ENCODE results near the gene NFKB2.

Gene NFKB2

DNA sequence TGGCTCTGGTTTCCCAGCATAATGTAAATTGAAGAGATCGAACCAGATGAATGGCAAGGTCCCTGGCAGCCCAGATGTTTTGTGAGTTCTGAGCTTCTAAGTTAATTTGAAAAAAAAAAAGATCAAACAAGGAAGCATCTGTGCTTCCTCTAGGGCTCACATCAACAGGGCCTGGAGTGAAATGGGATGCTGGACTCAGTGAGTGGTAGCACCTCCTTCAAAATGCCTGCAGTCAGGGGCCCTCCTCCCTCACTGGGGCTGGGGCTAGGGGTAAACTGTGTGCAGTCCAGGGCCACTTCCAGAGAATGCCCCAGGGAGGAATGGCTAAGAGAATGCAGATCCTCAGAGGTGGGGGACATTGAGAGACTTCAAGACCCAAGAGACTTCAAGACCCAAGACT, 42.9 kb downstream of the NFKB2 start:
- DNase-seq (ENCODE audit: low read depth, low spot score) = no peak
- no peak overlapping the region for H3K27ac ChIP-seq

DNA sequence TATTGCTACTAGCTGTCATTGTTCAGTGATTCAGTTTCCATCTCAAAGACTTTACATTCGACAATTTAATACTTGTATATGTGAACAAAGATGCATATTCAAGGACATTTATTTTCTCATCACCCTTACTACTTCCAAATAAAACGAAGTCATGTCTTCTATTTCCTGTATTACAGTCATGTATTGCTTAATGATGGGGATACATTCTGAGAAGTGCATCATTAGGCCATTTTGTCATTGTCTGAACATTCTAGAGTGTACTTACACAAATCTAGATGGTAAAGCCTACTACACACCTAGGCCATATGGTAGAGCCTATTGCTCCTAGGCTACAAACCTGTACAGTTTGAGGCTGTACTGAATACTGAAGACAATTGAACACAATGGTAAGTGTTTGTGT, 49.3 kb downstream of the NFKB2 start:
- DNase-seq (ENCODE audit: low read depth, low spot score) = no peak
- no peak overlapping the region for H3K27ac ChIP-seq

DNA sequence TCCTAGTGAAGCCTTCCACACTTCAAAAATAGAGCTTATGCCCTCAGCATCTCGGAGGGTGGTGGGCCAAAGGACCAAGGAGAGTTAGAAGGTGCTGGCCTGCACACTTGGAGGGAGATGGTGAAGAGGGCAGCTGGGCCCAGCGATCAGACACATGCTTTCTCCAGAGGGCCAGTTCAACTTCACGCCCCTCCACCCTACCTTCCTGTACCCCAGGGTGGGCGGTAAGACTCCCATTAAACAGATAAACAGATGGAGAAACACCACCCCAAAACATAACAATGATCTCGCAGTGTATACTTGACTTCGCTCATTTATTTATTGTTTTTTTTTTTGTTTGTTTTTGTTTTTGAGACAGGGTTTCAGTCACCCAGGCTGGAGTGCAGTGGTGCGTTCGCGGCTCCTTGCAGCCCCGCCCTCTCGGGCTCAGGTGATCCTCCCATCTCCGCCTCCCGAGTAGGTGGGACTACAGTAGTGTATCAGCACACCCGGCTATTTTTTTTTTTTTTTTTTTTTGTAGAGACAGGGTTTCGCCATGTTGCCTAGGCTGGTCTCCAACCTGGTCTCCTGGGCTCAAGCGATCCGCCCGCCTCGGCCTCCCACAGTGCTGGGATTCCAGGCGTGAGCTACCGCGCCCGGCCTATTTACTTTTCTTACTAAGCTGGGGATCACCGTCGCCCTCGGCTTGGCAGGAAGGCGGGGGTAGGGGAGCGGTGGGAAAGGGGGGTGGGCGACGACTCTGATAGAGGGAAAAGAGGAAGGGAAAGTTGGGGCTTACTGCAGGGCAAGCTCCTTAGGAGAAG, 54.0 kb downstream of the NFKB2 start:
- DNase-seq (ENCODE audit: low read depth, low spot score) = peak; percentile 50
- H3K27ac ChIP-seq = peak overlapping the region; percentile 82

DNA sequence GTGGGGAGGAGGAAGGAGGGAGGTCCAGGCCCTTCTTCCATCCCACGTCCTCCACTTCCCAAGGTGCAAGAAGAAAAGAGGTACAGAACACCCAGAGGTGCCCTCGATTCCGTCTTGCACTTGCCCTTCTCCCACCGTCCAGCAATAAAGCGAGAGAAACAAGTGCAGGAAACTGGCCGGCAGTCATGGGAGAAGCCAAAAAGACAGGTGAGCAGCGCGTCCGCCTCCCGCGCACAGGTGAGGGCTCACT, 54.5 kb downstream of the NFKB2 start:
- H3K27ac ChIP-seq = peak overlapping the region; percentile 82
- no peak for DNase-seq (ENCODE audit: low read depth, low spot score)

DNA sequence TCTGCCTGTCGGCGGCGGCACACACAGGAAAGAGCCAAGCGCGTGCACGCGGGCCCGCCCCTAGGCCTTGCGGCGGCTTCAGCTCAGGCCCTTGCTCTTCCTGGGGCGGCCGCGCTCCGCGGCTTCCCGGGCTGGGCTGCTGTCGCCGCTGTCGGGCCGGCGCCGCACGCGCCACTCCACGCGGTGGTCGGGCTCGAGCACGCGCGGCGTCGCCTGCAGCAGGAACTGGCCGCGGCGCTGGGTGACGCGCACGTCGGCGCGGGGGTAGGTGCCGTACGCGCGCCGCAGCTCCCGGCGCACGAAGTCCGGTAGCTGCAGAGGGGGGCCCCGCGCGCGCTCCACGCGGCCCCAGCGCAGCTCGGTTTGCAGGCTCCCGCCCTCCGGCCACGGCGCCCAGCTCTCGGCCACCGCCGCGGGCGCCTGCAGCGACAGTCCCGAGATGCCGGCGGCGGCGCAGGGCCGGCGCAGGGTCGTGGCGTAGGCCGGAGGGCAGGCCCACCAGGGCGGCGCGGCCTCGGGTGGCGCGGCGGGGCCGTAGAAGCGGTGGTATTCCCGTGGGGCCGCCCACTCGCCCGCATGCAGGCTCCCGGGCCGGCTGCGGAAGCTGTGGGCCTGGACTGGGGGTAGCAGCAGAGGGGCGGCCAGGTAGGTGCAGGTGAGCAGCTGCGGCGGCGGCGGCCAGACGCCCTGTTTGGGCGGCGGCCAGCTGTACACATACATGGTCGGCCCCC, 55.0 kb downstream of the NFKB2 start:
- H3K27ac ChIP-seq = peak overlapping the region; percentile 82
- peak; percentile 44 for DNase-seq (ENCODE audit: low read depth, low spot score)

DNA sequence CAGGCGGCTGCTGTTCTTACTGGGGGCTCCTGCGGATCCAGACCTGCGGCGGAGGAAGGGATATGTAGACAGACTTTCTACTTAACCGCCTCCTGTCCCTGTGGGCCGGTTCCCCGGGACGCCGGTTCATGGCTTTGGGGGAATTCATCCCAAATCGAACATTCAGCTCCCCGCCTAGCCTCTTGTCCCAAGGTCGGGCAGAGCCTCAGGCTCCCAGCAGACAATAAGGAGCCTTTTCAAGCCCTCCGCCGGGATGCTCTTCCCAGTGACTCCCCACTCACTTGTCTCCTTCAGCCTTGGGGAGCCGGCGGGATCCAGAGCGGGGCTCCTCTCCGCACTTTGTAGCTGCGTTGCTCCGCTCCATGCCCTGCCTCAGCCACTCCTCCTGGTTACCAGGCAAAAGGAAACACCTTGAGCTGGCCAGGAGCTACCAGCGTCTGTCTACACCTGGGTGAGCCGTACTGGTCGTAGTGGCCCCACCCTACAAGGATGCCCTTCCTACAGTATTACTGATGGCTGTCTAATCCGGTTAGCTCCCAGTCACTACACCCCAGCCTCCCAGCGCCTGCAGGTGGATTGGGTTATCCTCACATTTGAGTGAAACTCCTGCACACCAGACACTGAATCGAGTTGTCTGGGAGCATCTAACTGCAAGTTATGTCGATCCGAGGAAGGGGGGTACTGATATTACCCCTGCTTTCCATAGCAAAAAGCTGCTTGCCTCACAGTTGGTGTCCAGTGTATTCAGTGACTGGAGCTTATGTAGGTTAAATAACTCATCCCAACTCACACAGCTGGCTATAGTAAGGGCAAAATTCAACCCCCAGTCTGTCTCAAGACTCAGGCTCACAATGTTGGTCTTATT, 55.8 kb downstream of the NFKB2 start, which contains the start of gene C10orf95:
Gene C10orf95, minus strand, starts transcription at position 439 of the 865 bp plus-strand sequence. CDS start 450 bp downstream, outside the sequence.
- H3K27ac ChIP-seq = peak within 1 kb of the TSS; percentile 82
- no peak for DNase-seq (ENCODE audit: low read depth, low spot score)

All from epithelial cell of prostate (primary cell).